OCI-LY3 (cell line): ENCODE results near the gene CNOT6L.

Source experiments
- H2AFZ ChIP-seq: fragments of 200-600, 300-600 bp; shearing (Covaris generic); 2 replicates; pipeline ENCODE4 v1.6.0; 2014; ENCODE audit warnings: antibody characterized with exemption, low read depth, low read length
- H3K27ac ChIP-seq: fragments of 200-600, 300-600 bp; sonication (generic); 2 replicates; pipeline ENCODE4 v1.5.1; 2014; ENCODE audit warnings: mild to moderate bottlenecking, low read length, moderate library complexity, mixed read lengths
- H3K27me3 ChIP-seq: fragments of 200-600, 300-600 bp; sonication (generic); 2 replicates; pipeline ENCODE4 v1.6.1; 2014; ENCODE audit warnings: low read depth, low read length, mixed read lengths
- H3K36me3 ChIP-seq: fragments of 200-600, 300-600 bp; sonication (generic); replicated peaks from 2 replicates; pipeline ENCODE3; 2014; ENCODE audit warnings: low read depth, low read length, mixed read lengths
- H3K4me1 ChIP-seq: fragments of 300-600, 200-600 bp; sonication (generic); 2 replicates; pipeline ENCODE4 v1.6.1; 2014; ENCODE audit warnings: low read length, mixed read lengths
- H3K4me2 ChIP-seq: fragments of 200-600, 300-600 bp; sonication (generic); 2 replicates; pipeline ENCODE4 v1.6.1; 2014; ENCODE audit warnings: low read length, mixed read lengths
- H3K4me3 ChIP-seq: fragments of 300-600, 200-600 bp; sonication (generic); 2 replicates; pipeline ENCODE4 v1.5.1; 2014; ENCODE audit warnings: antibody characterized with exemption, mild to moderate bottlenecking, low read length, moderate library complexity
- H3K79me2 ChIP-seq: fragments of 300-600, 200-600 bp; shearing (Covaris generic); 2 replicates; pipeline ENCODE4 v1.6.1; 2014; ENCODE audit warnings: mild to moderate bottlenecking, low read length, mixed read lengths
- H3K9ac ChIP-seq: fragments of 300-600, 200-600 bp; shearing (Covaris generic); 2 replicates; pipeline ENCODE4 v1.6.0; 2014; ENCODE audit warnings: mild to moderate bottlenecking, low read length, moderate library complexity
- H3K9me3 ChIP-seq: fragments of 200-600, 300-600 bp; shearing (Covaris generic); 2 replicates; pipeline ENCODE4 v1.6.1; 2014; ENCODE audit warnings: low read length, mixed read lengths; ENCODE audit not compliant: insufficient read depth
- H4K20me1 ChIP-seq: fragments of 200-600, 300-600 bp; sonication (generic); 2 replicates; pipeline ENCODE4 v1.6.1; 2016; ENCODE audit warnings: low read length, mixed read lengths; ENCODE audit not compliant: insufficient read depth
- CTCF ChIP-seq: fragments of 200-600, 300-600 bp; sonication (generic); IDR thresholded peaks from 2 replicates; pipeline ENCODE4 v1.5.1; 2014; ENCODE audit warnings: antibody characterized with exemption, low read length, low read depth
- EZH2phosphoT487 ChIP-seq: fragments of 200-600 bp; shearing (Covaris generic); IDR thresholded peaks from 2 replicates; pipeline ENCODE4 v1.6.1; 2018; ENCODE audit warnings: antibody characterized with exemption, mixed run types, low read depth

Gene CNOT6L

GRCh38 chr4:77845400-77845799, 26.2 kb upstream of the CNOT6L start:
- H3K4me2 ChIP-seq = no peak overlapping the region
- no peaks in the 10 kb centered on the region for H3K36me3 ChIP-seq
- no peaks in the 10 kb centered on the region for H3K9me3 ChIP-seq
- H3K4me1 ChIP-seq = no peaks in the 10 kb centered on the region
- H3K79me2 ChIP-seq = no peaks in the 10 kb centered on the region
- H3K9ac ChIP-seq = no peak overlapping the region
- TF ChIP-seq EZH2phosphoT487 (no peak), CTCF (no peak)
- no peak overlapping the region for H2AFZ ChIP-seq
- H3K27ac ChIP-seq = no peak overlapping the region
- no peak overlapping the region for H3K4me3 ChIP-seq
- H4K20me1 ChIP-seq = no peaks in the 10 kb centered on the region
- H3K27me3 ChIP-seq = no peaks in the 10 kb centered on the region

- H3K36me3 ChIP-seq = no peaks in the 10 kb centered on the region
- TF ChIP-seq EZH2phosphoT487 (no peak), CTCF (no peak)
Measured at GRCh38 chr4:77844363-77844762, 25.2 kb upstream of the CNOT6L start.

GRCh38 chr4:77843628-77844027, 24.5 kb upstream of the CNOT6L start:
- no peaks in the 10 kb centered on the region for H3K4me1 ChIP-seq
- no peak overlapping the region for H2AFZ ChIP-seq
- H4K20me1 ChIP-seq = no peaks in the 10 kb centered on the region
- H3K36me3 ChIP-seq = no peaks in the 10 kb centered on the region
- H3K79me2 ChIP-seq = no peaks in the 10 kb centered on the region
- no peak overlapping the region for H3K27ac ChIP-seq
- no peak overlapping the region for H3K4me2 ChIP-seq
- H3K4me3 ChIP-seq = no peak overlapping the region
- H3K9me3 ChIP-seq = no peaks in the 10 kb centered on the region
- no peak for TF ChIP-seq EZH2phosphoT487
- no peak for TF ChIP-seq CTCF
- H3K27me3 ChIP-seq = no peaks in the 10 kb centered on the region
- no peak overlapping the region for H3K9ac ChIP-seq

More at GRCh38 chr4:77844363-77844762, 25.2 kb upstream of the CNOT6L start:
- Histone ChIP-seq H3K4me2 (no peak overlapping the region), H3K27ac (no peak overlapping the region), H3K79me2 (no peaks in the 10 kb centered on the region), H4K20me1 (no peaks in the 10 kb centered on the region), H3K4me1 (no peaks in the 10 kb centered on the region), H3K9me3 (no peaks in the 10 kb centered on the region), H3K27me3 (no peaks in the 10 kb centered on the region), H3K4me3 (no peak overlapping the region), H2AFZ (no peak overlapping the region), H3K9ac (no peak overlapping the region)

GRCh38 chr4:77834403-77834802, 15.2 kb upstream of the CNOT6L start:
- Histone ChIP-seq H3K79me2 (no peaks in the 10 kb centered on the region), H4K20me1 (no peaks in the 10 kb centered on the region), H3K36me3 (no peaks in the 10 kb centered on the region), H3K9me3 (no peaks in the 10 kb centered on the region), H3K27ac (no peak overlapping the region), H3K4me2 (no peak overlapping the region), H2AFZ (no peak overlapping the region), H3K27me3 (no peaks in the 10 kb centered on the region), H3K4me3 (no peak overlapping the region), H3K4me1 (peaks cover 14% of the 10 kb centered on the region), H3K9ac (no peak overlapping the region)
- no peak for TF ChIP-seq EZH2phosphoT487
- no peak for TF ChIP-seq CTCF
